Memory B cell (primary cell): Measurements from ENCODE around the gene LATS2.

Source experiments
- ATAC-seq: fragments of 150-1000 bp; cut with Tn5 transposase; 2 replicates; pipeline ENCODE4 v1.10.0; 2021; ENCODE audit warnings: low read depth, mild to moderate bottlenecking, moderate library complexity
- DNase-seq, 2 donors: peaks; one replicate each; pipeline ENCODE4 v3.0.0; 2022; ENCODE audit warnings: low spot score in 2 of 2
- H3K27ac Mint-ChIP-seq: one replicate; pipeline ENCODE4 v1.8.0; 2022; ENCODE audit warnings: mild to moderate bottlenecking, moderate library complexity, mixed read lengths
- H3K27me3 Mint-ChIP-seq: one replicate; pipeline ENCODE4 v1.8.0; 2022; ENCODE audit warnings: mixed read lengths
- H3K36me3 Mint-ChIP-seq: one replicate; pipeline ENCODE4 v1.8.0; 2022; ENCODE audit warnings: mild to moderate bottlenecking, mixed read lengths
- H3K4me1 Mint-ChIP-seq: one replicate; pipeline ENCODE4 v1.8.0; 2022; ENCODE audit warnings: mixed read lengths
- H3K4me3 Mint-ChIP-seq: one replicate; pipeline ENCODE4 v1.8.0; 2022; ENCODE audit warnings: mild to moderate bottlenecking, moderate library complexity, mixed read lengths
- H3K9me3 Mint-ChIP-seq: one replicate; pipeline ENCODE4 v1.8.0; 2022; ENCODE audit warnings: mixed read lengths

LATS2 gene

DNA sequence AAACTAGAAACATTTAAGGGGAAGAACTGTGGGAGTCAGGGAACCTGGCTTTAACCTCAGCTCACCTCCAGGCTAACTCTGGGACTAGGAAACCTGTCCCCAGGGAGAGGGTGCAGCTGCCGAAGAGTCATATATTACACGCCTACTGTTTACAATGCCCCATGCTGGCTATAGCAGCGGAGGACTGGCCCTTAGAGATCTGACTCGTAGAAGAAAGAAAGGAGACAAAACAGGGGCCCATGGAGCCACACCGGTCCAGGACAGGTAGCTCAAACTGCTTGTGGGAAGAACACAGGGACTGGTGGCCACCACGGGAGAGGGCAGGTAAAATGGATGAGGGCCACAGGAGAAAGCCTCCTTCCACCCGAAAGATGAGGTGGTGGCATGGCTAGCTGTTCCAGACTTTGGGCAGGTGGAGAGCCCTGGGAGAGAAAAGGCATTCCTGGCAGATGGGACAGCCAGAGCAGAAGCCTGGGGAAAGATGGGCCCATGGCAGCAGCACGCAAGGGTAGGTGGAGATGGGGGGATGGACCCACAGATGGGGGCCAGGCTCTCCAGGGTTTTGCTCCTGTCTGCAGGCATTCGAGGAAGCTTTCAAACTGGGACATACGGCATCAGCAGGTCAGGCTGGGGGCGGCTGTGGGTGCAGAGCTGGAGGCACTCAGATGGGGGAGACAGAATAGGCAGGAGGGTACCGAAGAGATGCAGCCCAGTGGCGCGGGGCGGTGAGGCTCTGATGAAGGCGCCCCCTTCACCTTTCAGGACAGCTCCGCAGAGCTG, 69.5 kb downstream of the LATS2 start:
- Mint-ChIP-seq H3K27ac (no peak overlapping the region), H3K4me1 (no peaks in the 10 kb centered on the region), H3K4me3 (no peak overlapping the region), H3K27me3 (no peaks in the 10 kb centered on the region), H3K9me3 (no peaks in the 10 kb centered on the region), H3K36me3 (no peaks in the 10 kb centered on the region)
- no peak for DNase-seq
- no peak for ATAC-seq

DNA sequence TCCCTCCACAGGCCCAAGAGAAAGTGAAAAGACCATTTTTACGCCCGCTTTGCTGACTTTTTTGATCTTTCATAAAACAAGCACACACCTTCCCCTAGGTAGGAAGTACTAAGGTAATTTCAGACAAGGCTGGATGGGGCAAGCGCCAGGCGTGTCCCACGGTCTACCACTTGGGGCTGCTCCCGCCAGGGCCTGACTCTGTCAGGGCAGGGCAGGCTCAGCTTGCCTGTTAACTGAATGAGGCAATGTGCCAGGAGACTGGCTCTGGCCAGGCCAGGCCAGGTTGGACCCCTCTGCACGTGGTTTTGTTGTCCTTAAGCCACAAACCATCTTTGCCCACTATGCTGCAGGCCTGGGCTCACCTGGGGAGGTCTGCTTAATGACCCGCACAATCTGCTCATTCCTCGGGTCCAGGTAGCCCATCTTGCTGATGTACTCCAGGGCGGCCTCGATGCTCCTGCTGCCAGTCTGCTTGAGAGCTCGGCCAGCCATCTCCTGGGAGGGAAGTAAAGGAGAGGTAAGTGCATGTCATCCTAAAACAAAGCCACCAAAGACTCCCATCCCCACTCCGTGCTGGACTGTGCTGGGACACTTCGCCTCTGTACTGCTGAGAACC, 70.4 kb downstream of the LATS2 start:
- H3K4me1 Mint-ChIP-seq, result no peaks in the 10 kb centered on the region

DNA sequence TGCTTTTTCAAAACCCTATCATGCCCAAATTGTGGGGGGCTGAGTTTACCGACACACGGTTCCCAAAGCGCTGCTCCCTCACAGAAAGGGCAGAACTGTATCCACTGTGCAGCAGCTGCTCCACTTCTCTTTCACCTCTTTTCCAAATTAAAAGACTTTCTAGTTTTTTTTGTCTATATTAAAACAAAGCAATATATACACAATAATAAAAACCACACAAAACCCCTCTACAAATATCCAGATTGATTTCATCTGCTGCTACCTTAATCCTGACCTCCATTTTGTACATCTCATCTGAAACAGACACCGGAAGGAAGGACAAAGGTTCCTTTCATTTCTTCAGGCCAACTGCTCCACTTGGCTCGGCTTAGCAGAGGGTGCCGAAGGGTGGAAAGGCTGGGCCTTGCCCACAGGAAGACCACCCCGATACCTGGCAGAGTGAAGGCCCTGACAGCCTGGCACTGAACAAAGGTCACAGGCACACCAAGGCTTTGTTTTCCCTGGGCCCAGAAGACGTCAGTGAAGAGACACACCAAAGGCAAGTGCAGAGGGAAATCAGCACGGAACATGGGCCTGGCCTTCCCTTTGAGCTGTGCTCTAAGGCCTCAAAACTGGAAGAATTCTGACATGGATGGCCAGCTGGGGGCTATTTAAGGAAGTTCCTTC, 71.6 kb downstream of the LATS2 start:
- no peak for ATAC-seq
- no peaks in the 10 kb centered on the region for H3K9me3 Mint-ChIP-seq
- H3K4me3 Mint-ChIP-seq, result no peak overlapping the region
- no peaks in the 10 kb centered on the region for H3K36me3 Mint-ChIP-seq
- DNase-seq, result no peak
- H3K27ac Mint-ChIP-seq, result no peak overlapping the region
- no peaks in the 10 kb centered on the region for H3K27me3 Mint-ChIP-seq
- H3K4me1 Mint-ChIP-seq, result no peaks in the 10 kb centered on the region

More for the DNA sequence above, 70.4 kb downstream of the LATS2 start:
- DNase-seq, result no peak
- Mint-ChIP-seq H3K27me3 (no peaks in the 10 kb centered on the region), H3K4me3 (no peak overlapping the region), H3K36me3 (no peaks in the 10 kb centered on the region), H3K27ac (no peak overlapping the region), H3K9me3 (no peaks in the 10 kb centered on the region)
- no peak for ATAC-seq

DNA sequence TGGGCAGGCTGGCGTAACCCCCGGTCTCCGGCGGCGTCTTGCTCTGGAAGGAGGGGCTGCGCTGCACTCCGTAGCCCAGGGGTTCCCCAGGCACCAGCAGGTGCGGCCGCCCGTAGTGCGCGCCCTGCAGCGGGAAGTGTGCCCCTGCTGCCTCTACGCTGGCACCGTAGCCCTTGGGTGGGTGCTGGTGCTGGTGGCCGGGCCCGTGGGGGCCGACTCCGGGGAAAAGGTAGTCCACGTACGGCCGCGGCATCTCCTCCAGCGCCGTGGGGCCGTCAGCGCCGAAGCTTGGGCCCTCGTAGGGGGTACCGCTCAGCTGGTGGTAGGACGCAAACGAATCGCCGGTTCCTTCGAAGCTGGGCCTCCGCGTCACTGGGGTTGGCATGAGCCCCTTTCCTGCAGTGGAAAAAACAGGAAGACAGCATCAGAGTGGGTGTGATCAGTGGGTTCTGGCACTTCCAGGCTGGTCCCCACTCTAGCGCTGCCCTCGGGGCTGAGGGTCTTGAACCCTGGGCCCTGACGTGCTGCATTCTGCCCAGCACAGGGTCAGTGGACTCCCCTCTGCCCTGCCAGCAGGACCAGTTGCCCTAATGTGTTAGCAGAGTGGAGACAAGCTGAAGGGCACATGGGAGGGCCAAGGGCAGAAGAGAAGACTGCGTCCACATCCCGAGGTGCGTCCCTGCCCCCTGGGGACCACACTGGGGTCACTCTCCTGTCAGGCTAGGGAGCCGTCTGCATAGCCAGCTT, 72.3 kb downstream of the LATS2 start:
- no peak overlapping the region for H3K27ac Mint-ChIP-seq
- no peaks in the 10 kb centered on the region for H3K36me3 Mint-ChIP-seq
- no peak overlapping the region for H3K4me3 Mint-ChIP-seq
- ATAC-seq (no peak), DNase-seq (no peak)
- H3K9me3 Mint-ChIP-seq, result no peaks in the 10 kb centered on the region
- no peaks in the 10 kb centered on the region for H3K4me1 Mint-ChIP-seq
- no peaks in the 10 kb centered on the region for H3K27me3 Mint-ChIP-seq

DNA sequence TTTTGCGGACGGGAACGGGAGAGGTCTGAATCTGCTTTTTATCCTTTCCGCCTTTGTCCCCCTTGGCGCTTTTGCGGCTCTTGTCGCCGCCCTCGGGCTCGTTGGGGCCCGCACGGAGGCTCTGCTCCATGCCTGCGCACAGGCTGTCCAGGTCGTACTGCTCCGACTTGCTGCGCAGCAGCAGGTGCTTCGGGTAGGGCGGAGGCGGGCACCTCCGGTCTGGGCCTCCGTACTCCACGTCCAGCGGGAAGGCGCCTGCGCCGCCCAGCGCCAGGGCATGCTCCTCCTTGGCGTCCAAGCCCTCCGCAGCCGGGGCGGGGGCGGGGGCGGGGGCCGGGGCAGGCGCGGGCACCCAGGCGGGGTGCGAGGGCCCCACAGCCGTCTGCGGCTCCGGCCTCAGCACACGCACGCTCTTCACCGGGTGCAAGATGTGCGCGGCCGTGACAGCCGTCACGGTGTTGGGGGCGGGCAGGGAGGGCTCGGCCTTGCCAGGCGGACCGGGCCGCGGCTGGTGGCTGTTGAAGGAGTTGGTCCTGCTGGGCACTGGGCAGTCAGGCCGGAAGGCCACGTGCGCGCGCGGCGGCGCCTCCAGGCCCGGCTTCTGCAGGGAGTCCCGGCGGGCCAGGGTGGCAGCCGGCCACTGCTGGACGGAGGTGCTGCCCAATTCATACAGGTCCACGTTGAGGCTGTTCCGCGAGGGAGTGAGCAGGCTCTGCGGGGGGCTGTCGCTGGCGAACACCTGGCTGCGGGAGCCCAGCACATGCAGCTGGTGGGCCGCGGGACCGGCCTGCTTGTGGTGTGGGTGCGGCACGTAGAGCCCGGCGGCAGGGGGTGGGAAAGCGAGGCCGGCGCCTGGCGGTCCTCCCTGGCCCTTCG, 73.1 kb downstream of the LATS2 start:
- ATAC-seq (no peak), DNase-seq (no peak)
- no peaks in the 10 kb centered on the region for H3K27me3 Mint-ChIP-seq
- no peaks in the 10 kb centered on the region for H3K4me1 Mint-ChIP-seq
- no peaks in the 10 kb centered on the region for H3K36me3 Mint-ChIP-seq
- H3K9me3 Mint-ChIP-seq, result no peaks in the 10 kb centered on the region
- H3K4me3 Mint-ChIP-seq, result no peak overlapping the region
- no peak overlapping the region for H3K27ac Mint-ChIP-seq

DNA sequence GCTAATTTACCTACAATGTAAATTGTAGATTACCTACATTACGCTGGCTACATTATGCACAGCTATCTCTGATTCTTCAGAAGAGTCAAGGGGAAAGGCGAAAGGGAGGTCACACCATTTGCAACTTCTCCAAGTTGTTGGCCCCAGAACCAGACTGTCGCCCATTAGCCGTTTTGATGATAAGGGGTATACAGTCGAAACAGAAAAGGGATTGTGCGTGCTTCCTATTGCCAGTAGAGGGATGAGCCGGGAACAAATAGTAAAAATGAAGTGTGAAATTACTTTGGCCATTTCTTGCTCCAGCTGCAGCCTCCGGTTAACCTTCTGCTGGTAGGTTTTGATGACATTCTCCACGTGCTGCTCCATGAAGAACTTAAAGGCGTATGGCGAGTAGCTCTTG, 73.8 kb downstream of the LATS2 start:
- no peaks in the 10 kb centered on the region for H3K36me3 Mint-ChIP-seq
- H3K27ac Mint-ChIP-seq, result no peak overlapping the region
- no peaks in the 10 kb centered on the region for H3K4me1 Mint-ChIP-seq
- H3K27me3 Mint-ChIP-seq, result no peaks in the 10 kb centered on the region
- H3K9me3 Mint-ChIP-seq, result no peaks in the 10 kb centered on the region
- no peak overlapping the region for H3K4me3 Mint-ChIP-seq
- no peak for ATAC-seq
- DNase-seq, result no peak

DNA sequence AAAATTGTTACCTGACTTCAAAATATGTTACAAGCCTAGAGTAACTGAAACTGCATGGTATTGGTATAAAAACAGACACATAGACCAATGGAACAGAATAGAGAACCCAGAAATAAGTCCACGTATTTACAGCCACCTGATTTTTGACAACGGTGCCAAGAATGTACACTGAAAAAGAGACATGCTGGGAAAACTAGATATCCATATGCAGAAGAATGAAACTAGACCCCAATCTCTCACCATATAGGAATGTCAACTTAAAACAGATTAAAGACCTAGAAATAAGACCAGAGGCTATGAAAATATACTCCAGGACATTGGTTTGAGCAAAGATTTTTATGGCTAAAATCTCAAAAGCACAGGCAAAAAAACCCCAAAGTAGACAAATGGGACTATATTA, 76.5 kb downstream of the LATS2 start:
- H3K9me3 Mint-ChIP-seq, result no peaks in the 10 kb centered on the region
- H3K4me3 Mint-ChIP-seq, result no peak overlapping the region
- no peak for DNase-seq
- H3K36me3 Mint-ChIP-seq, result no peaks in the 10 kb centered on the region
- no peak overlapping the region for H3K27ac Mint-ChIP-seq
- no peak for ATAC-seq
- peaks cover 3% of the 10 kb centered on the region for H3K27me3 Mint-ChIP-seq
- no peaks in the 10 kb centered on the region for H3K4me1 Mint-ChIP-seq

DNA sequence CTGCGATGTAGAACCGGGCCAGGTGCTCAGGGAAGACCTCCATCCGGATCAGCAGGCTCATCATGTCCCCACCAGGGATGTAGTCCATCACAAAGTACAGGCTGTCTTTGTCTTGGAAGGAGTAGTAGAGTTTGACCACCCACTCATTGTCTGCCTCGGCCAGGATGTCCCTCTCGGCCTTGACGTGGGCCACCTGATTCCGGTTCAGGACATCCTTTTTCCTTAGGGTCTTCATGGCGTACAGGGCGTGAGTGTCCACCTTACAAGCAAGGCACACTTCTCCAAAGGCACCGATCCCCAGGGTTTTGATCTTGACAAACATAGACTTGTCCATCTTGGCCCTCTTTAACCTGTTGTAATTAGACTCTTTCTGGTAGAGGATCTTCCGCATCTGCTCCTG, 78.0 kb downstream of the LATS2 start:
- ATAC-seq (no peak), DNase-seq (no peak)
- H3K4me3 Mint-ChIP-seq, result no peak overlapping the region
- H3K27ac Mint-ChIP-seq, result no peak overlapping the region
- peaks cover 3% of the 10 kb centered on the region for H3K27me3 Mint-ChIP-seq
- no peaks in the 10 kb centered on the region for H3K9me3 Mint-ChIP-seq
- H3K36me3 Mint-ChIP-seq, result no peaks in the 10 kb centered on the region
- no peaks in the 10 kb centered on the region for H3K4me1 Mint-ChIP-seq

DNA sequence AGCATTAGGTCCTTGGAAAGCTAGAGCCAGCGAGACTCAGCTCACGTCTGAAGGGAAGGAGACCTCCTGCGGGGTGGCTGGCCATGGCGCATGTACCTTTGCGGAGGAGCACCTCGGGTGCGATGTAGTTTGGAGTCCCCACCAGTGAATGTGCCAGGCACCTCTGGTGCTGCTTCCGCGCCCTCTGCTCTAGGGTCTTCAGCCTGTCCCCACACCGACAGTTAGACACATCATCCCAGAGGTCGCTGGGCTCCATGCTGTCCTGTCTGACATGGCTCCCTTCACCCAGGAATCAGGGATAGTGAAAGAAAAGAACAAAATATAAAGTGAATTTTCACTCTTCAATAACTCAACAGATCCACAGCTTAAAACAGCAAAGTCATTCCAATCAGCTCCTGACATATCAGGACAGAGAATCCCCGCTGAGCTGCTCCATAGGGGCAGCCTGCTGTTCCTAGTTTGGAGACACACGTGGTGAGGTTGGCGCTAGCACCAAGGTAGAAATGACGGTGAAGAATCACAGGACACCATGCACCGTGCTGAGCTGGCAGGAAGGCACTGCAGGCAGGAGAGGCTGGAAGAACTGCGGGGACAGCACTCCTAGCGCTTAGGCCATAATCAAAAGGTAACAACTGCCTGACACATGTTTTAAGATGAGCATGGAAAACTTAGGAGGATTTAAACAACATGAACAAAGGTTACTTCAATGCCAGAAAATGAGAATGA, 79.9 kb downstream of the LATS2 start:
- H3K9me3 Mint-ChIP-seq, result no peaks in the 10 kb centered on the region
- ATAC-seq, result no peak
- no peak overlapping the region for H3K27ac Mint-ChIP-seq
- DNase-seq, result no peak
- no peak overlapping the region for H3K4me3 Mint-ChIP-seq
- H3K4me1 Mint-ChIP-seq, result no peaks in the 10 kb centered on the region
- H3K36me3 Mint-ChIP-seq, result no peaks in the 10 kb centered on the region
- peaks cover 3% of the 10 kb centered on the region for H3K27me3 Mint-ChIP-seq

DNA sequence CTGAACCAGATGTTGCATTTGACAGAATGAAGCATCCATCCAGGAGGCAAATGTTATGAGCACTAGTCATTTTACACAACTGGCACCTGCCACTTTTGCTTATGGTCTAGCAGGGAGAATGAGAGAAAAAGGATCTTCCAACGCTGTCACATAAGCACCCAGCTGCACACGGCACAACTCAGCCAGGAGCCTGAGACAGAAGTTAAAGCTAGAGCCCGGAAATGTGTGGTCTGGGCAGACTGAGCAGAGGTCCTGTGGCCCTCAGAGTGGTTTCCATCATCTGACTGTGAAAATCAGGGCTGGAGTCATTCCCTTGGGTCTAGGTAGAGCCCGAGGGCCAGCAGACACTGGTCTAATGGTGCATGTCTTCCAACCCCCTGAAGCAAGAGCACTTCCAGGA, 80.5 kb downstream of the LATS2 start:
- Mint-ChIP-seq H3K9me3 (no peaks in the 10 kb centered on the region), H3K27me3 (peaks cover 3% of the 10 kb centered on the region), H3K4me1 (no peaks in the 10 kb centered on the region), H3K36me3 (no peaks in the 10 kb centered on the region), H3K4me3 (no peak overlapping the region), H3K27ac (no peak overlapping the region)
- DNase-seq (no peak), ATAC-seq (no peak)

DNA sequence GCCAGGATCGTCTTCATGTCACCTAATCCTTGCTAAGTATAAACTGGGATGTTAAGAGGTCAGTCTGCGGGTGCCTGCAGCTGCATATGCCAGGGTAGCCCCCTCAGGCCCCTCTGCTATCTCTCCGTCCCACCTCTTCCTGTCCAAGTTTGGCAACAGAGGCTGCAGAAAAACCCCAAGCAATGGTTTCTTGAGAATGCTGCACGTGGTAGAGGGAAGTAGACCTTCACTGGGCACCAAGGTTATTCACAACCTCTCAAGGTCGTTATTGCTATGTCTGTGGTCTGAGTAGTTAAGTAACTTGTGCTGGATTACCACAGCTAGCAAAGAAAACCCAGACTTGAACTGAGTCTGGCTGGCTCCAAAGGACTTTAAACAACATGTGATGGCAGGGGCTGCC, 81.0 kb downstream of the LATS2 start:
- Mint-ChIP-seq H3K4me3 (no peak overlapping the region), H3K4me1 (no peaks in the 10 kb centered on the region), H3K9me3 (no peaks in the 10 kb centered on the region), H3K36me3 (no peaks in the 10 kb centered on the region), H3K27me3 (peaks cover 3% of the 10 kb centered on the region), H3K27ac (no peak overlapping the region)
- DNase-seq, result no peak
- ATAC-seq, result no peak

DNA sequence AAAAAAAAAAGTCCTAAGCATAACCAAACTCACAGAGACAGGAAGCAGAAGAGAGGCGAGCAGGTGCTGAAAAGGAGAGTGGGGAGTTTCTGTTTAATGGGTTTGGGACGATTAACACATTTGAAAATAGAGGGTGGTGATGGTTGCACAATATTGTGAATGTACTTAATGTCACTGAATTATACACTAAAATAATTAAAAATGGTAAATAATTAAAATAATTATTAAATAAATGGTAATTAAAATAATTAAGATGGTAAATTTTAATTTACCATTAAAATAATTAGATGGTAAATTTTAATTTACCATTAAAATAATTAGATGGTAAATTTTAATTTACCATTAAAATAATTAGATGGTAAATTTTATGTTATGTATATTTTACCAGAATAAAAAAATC, 84.0 kb downstream of the LATS2 start:
- no peak for ATAC-seq
- Mint-ChIP-seq H3K9me3 (no peaks in the 10 kb centered on the region), H3K4me1 (no peaks in the 10 kb centered on the region), H3K4me3 (no peak overlapping the region), H3K27ac (no peak overlapping the region), H3K27me3 (peaks cover 8% of the 10 kb centered on the region), H3K36me3 (no peaks in the 10 kb centered on the region)
- no peak for DNase-seq

DNA sequence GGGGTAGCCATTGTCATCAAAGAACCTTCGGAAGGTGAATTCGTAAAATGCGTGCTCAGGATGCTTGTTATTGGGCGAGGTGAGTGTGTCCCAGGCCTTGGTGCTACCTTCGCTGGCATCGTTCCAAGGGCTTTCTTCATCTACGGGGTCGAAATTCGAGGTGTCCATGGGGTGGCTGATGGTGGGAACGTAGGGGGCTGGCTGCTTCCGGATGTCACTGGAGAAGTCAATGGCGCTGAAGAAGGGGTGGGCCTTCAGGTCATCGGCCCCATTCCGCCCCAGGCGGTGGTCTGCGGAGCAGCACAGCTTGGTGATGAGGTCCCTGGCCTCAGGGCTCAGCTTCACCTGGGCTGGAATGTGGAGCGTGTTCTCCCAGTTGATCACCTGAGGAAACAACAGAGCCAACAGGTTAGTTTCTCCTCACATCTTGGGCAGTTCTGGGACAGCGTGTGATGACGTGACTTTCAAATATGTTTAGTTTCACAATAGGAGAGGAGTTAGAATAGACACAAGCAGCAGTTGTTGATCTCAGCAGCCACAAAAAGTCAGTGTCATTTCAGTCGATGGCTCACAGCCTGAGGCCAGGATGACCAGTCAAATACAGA, 86.3 kb downstream of the LATS2 start:
- H3K27ac Mint-ChIP-seq, result no peak overlapping the region

More for the DNA sequence above, 86.3 kb downstream of the LATS2 start:
- ATAC-seq (no peak), DNase-seq (no peak)
- Mint-ChIP-seq H3K4me1 (no peaks in the 10 kb centered on the region), H3K27me3 (peaks cover 5% of the 10 kb centered on the region), H3K36me3 (no peaks in the 10 kb centered on the region), H3K9me3 (no peaks in the 10 kb centered on the region), H3K4me3 (no peak overlapping the region)
